Tibial artery (tissue), 4 donors: ENCODE results near the gene ZSCAN31.

Experiments used
- DNase-seq, 2 donors: peaks; one replicate each; pipeline ENCODE4 v3.0.0-alpha.2; 2019
- H3K27ac ChIP-seq, 2 donors: fragments of 200-600 bp; sonication (generic) in 1 of 2; 1 replicate in 1 of 2; 2 replicates in 1 of 2; pipeline ENCODE4 v1.5.1; 2018 to 2019; ENCODE audit warnings: mild to moderate bottlenecking in 1 of 2
- H3K27me3 ChIP-seq, 2 donors: fragments of 200-600 bp; sonication (generic) in 1 of 2; one replicate each; pipeline versions ENCODE4 v1.5.1 to v1.6.0; 2016 to 2019
- H3K36me3 ChIP-seq, 3 donors: fragments of 200-600 bp; sonication (generic) in 2 of 3; one replicate each; pipeline ENCODE4 v1.5.1; 2016 to 2019; ENCODE audit warnings: mild to moderate bottlenecking in 2 of 3
- H3K4me1 ChIP-seq, 4 donors: fragments of 200-600 bp; sonication (generic) in 2 of 4; 1 replicate in 3 of 4; 2 replicates in 1 of 4; pipeline ENCODE4 v1.5.1; 2016 to 2019
- H3K4me3 ChIP-seq, 2 donors: fragments of 200-600 bp; sonication (generic) in 1 of 2; 1 replicate in 1 of 2; 2 replicates in 1 of 2; pipeline ENCODE4 v1.5.1; 2018 to 2019; ENCODE audit warnings: mild to moderate bottlenecking in 2 of 2
- H3K9me3 ChIP-seq, 3 donors: fragments of 200-600 bp; sonication (generic) in 1 of 3; one replicate each; pipeline ENCODE4 v1.5.1; 2016 to 2019
- intact Hi-C: fragments of 100-400 bp; cut with DNase I; formaldehyde crosslinking; loops from one replicate; pipeline ENCODE4 v1.15.0; 2023; ENCODE audit warnings: low total_unique reads
- TF ChIP-seq, protein P1 (sequence below), 2 experiments: fragments of 200-600 bp in 1 of 2; fragments of 450-650 bp in 1 of 2; IDR thresholded peaks; one replicate each; pipeline ENCODE4 v1.5.1; 2017 to 2019; ENCODE audit warnings: antibody characterized with exemption in 2 of 2, mild to moderate bottlenecking in 1 of 2, moderate library complexity in 1 of 2

The ZSCAN31 gene

DNA sequence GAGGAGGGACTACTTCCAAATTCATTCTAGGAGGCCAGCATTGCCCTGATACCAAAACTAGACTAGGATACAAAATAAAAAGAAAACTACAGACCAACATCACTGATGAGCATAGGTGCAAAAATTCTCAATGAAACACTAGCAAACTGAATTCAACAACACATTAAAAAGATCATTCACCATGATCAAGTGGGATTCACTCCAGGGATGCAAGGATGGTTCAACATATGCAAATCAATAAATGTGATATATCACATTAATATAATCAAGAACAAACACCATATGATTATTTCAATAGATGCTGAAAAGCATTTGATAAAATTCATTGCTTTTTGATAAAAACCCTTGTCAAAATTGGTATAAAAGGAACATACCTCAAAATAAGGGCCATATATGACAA lies 44.4 kb downstream of the ZSCAN31 start:
- DNase-seq, result no peak
- Histone ChIP-seq H3K9me3 (no peaks in the 10 kb centered on the region), H3K27me3 (no peaks in the 10 kb centered on the region), H3K27ac (no peak overlapping the region), H3K4me3 (no peak overlapping the region), H3K36me3 (peaks cover 21 to 36% (median 32%) of the 10 kb centered on the region in 3 donors), H3K4me1 (no peaks in the 10 kb centered on the region)
- TF ChIP-seq, protein P1, sequence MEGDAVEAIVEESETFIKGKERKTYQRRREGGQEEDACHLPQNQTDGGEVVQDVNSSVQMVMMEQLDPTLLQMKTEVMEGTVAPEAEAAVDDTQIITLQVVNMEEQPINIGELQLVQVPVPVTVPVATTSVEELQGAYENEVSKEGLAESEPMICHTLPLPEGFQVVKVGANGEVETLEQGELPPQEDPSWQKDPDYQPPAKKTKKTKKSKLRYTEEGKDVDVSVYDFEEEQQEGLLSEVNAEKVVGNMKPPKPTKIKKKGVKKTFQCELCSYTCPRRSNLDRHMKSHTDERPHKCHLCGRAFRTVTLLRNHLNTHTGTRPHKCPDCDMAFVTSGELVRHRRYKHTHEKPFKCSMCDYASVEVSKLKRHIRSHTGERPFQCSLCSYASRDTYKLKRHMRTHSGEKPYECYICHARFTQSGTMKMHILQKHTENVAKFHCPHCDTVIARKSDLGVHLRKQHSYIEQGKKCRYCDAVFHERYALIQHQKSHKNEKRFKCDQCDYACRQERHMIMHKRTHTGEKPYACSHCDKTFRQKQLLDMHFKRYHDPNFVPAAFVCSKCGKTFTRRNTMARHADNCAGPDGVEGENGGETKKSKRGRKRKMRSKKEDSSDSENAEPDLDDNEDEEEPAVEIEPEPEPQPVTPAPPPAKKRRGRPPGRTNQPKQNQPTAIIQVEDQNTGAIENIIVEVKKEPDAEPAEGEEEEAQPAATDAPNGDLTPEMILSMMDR (IDR thresholded peaks at IDR 0.05), result no peak
- intact Hi-C loops, result no loop called here

DNA sequence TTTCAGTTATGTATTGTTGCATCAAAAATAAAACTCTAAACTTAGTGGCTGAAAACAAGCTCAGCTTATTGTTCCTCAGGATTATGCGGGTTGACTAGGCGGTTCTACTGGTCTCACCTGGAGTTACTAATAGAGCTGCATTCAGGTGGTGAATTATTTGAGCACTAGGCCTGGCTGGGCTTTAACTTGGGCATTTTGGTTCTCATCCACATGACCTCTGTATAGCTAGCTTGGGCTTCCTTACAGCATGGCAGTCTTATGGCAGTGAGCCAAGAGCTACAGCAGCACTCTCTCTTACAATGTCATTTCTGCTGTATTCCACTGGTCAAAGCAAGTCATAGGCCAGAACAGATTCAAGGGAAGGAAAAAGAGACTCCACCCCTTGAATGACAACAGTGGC lies 53.0 kb downstream of the ZSCAN31 start:
- Histone ChIP-seq H3K27ac (no peak overlapping the region), H3K4me3 (no peak overlapping the region), H3K9me3 (no peaks in the 10 kb centered on the region), H3K4me1 (peaks cover 0 to 11% (median 3%) of the 10 kb centered on the region in 4 donors), H3K27me3 (no peaks in the 10 kb centered on the region), H3K36me3 (peaks cover 35 to 40% (median 37%) of the 10 kb centered on the region in 3 donors)
- no peak for DNase-seq
- TF ChIP-seq, protein P1 (IDR thresholded peaks at IDR 0.05), result no peak
- intact Hi-C loops, result no loop called here

DNA sequence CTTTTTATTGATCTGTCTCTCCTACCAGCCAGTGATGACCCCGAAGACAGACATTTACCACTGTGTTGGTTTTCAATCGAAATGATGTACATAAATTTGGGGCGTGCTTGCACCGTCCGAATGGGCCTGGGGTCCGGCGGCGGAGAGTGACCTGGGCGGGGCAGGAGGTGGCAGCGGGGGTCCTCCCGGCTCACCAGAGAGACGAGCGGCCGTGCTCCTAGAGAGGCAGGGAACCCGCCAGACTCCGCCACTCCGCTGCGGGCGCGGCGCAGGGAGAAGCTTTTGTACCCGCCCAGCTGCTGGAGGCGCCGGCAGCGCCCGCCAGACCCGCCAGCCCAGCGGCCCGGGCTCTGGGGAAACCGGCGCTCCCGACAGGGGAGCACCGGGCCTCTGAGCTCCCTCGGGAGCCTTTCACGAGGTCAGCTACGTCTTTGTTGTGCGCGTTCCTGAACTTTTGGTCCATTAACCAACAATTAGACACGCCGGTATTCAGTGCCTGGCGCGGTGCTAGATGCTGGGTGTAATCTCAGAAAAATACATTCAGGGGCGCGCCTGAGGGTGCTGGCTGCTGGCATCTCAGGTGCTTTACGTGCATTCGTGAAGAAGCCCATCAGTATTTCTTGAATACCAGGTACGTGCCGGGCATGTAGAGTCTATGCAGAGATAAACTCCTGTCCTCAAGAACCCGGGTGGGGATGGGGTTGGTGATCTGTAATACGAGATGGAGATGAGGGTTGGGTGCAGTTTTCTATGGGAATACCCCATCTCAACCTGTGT lies 54.5 kb downstream of the ZSCAN31 start, which contains the start of gene PGBD1:
PGBD1 (plus strand) TSS at position 285 of the 777 bp plus-strand sequence. CDS start 2,242 bp downstream, outside the sequence.
- H3K27ac ChIP-seq, result peak within 1 kb of the TSS; percentile 59 to 74
- H3K4me1 ChIP-seq, result peaks cover 0 to 11% (median 3%) of the 10 kb centered on the region in 4 donors
- no peaks in the 10 kb centered on the region for H3K27me3 ChIP-seq
- intact Hi-C loops, result no loop called here
- peak; percentile 51 to 79 for DNase-seq
- H3K4me3 ChIP-seq, result peak within 1 kb of the TSS; percentile 64 to 72
- TF ChIP-seq, protein P1 (IDR thresholded peaks at IDR 0.05), result no peak
- H3K36me3 ChIP-seq, result peaks cover 30 to 38% (median 32%) of the 10 kb centered on the region in 3 donors
- no peaks in the 10 kb centered on the region for H3K9me3 ChIP-seq

DNA sequence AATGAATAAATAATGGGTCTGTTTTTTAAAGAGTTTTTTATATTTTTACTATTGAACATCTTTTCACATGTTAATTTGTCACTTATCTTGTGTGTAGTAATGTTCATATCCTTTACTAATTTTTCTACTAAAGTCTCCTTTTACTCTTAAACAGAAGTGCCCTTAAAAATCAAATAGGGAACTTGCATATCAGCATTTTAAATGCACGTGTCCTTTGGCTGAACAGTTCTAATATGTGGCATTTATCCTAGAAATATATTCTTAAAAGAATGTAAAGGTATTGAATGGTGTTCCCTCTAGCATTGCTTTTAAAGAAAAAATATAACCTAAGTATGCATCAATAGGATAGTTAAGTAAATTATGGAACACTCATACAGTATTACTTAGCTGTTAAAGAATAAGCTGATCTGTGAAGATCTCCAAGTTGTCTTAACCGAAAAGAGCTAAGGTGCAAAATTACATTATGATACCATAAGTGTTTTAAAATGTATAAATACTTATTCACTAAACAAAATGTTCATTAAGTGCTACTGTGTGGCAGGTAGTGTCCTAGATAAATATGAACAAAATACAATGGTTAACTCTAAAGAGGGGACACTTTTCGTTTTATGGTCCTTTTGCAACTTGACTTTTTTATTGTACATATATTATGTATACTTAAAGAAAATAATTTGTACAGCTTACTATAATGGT lies 55.2 kb downstream of the ZSCAN31 start:
- peak overlapping the region; percentile 59 to 74 for H3K27ac ChIP-seq
- no peaks in the 10 kb centered on the region for H3K9me3 ChIP-seq
- intact Hi-C loops, result no loop called here
- H3K36me3 ChIP-seq, result peaks cover 35 to 38% (median 37%) of the 10 kb centered on the region in 3 donors
- H3K4me1 ChIP-seq, result peaks cover 0 to 11% (median 3%) of the 10 kb centered on the region in 4 donors
- TF ChIP-seq, protein P1 (IDR thresholded peaks at IDR 0.05), result no peak
- peak overlapping the region; percentile 64 to 72 for H3K4me3 ChIP-seq
- no peaks in the 10 kb centered on the region for H3K27me3 ChIP-seq
- no peak for DNase-seq

DNA sequence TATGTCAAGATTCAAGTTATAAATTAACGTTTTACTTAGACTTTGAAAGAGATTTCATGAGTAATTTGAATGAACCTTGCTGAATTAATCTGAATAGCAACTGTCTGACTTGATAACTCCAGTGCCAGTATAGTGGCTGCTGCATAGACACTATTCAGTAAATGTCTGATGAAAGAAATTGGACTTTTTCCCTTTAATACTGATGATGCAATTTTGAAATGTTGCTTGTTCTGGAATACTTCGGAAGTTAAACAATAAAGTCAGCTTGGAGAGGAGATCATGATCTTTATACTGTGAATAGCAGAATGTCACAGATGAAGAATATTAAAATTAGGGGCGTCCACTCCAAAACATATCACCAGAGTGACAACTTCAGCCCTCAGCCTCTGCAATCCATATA lies 58.2 kb downstream of the ZSCAN31 start:
- intact Hi-C loops, result no loop called here
- Histone ChIP-seq H3K4me3 (no peak overlapping the region), H3K27me3 (no peaks in the 10 kb centered on the region), H3K36me3 (peaks cover 45 to 47% (median 46%) of the 10 kb centered on the region in 3 donors), H3K27ac (no peak overlapping the region), H3K9me3 (no peaks in the 10 kb centered on the region), H3K4me1 (peaks cover 0 to 11% (median 3%) of the 10 kb centered on the region in 4 donors)
- TF ChIP-seq, protein P1 (IDR thresholded peaks at IDR 0.05), result no peak
- DNase-seq, result no peak
